K562 (cell line): ENCODE results near the gene ERAP2. TPM values are rescaled to one million over a fixed set of nuclear protein-coding genes. Genes with fewer than 3 reads are reported as not detected.

Experiments
- PTTG1 ChIP-seq: fragments of 450-650 bp; IDR thresholded peaks from 2 replicates; pipeline ENCODE4 v1.6.1; 2016; ENCODE audit warnings: low read depth, mild to moderate bottlenecking, missing genetic modification characterization, missing compliant biosample characterization
- REST ChIP-seq, 2 experiments: fragments of 450-650 bp; formaldehyde crosslinking in 1 of 2; IDR thresholded peaks; 2 replicates each; pipeline versions ENCODE4 v1.4.0 to v1.6.1; 2014 to 2020; ENCODE audit warnings: mild to moderate bottlenecking in 2 of 2, borderline replicate concordance in 1 of 2, low read depth in 1 of 2
- polyA plus RNA-seq, 8 experiments: library from polyadenylated mRNA; depleted of rRNA in 4 of 8; stranded (reverse) in 5 of 8; unstranded in 3 of 8; fragments of >200 nt; fragmentation: Nextera tagmentation in 2 of 8; fragmentation: Illumina TruSeq in 1 of 8; extraction: Ambion mirVana in 2 of 8; extraction: Trizol in 1 of 8; gene quantifications; 2 replicates each; pipeline versions ENCODE4 v1.2.1 to v1.2.3, GENCODE V29; 2011 to 2014; ENCODE audit warnings: inconsistent platforms in 1 of 8, missing spikeins in 1 of 8
- total RNA-seq, 7 experiments: library from RNA; depleted of rRNA in 6 of 7; stranded (reverse); fragments of >200 nt in 6 of 7; fragmentation: Illumina TruSeq in 2 of 7; extraction: Trizol in 2 of 7; gene quantifications; 2 replicates each; pipeline versions ENCODE4 v1.2.1 to v1.2.3, GENCODE V29; 2011 to 2021; ENCODE audit warnings: low replicate concordance in 1 of 7

ERAP2 gene
- total and polyA plus RNA-seq, 9 of the 15 experiments (the other 6 are each of a cell fraction or from before 2014, with no cell fraction given) = 0.93 to 4.0 (median 2.1) TPM

GRCh38 chr5:96927008-96927407 lies 50.7 kb downstream of the ERAP2 start (continued):
- TF ChIP-seq REST (IDR thresholded peaks at IDR 0.05; ENCODE audit: borderline replicate concordance) (no peak), REST (CRISPR knock-in tag; IDR thresholded peaks at IDR 0.05; ENCODE audit: low read depth) (no peak), PTTG1 (tag) (no peak)
